Osteocyte (in vitro differentiated cells): ENCODE results near the gene SH3BP4. TPM values are rescaled to one million over a fixed set of nuclear protein-coding genes. Genes with fewer than 3 reads are reported as not detected.
"Not testable (repeated sequence)": the region's sequence is repeated elsewhere in the genome, so short reads cannot be mapped to it uniquely, and the experiment has no call there.

Source experiments
- DNase-seq: peaks from one replicate; pipeline ENCODE4 v3.0.0; 2021; ENCODE audit warnings: mixed read lengths; ENCODE audit not compliant: unreplicated experiment; ENCODE audit errors: extremely low spot score
- H3K27ac Mint-ChIP-seq: one replicate; pipeline ENCODE4 v1.8.0; 2021; ENCODE audit warnings: mild to moderate bottlenecking, mixed read lengths; ENCODE audit not compliant: unreplicated experiment
- H3K27me3 Mint-ChIP-seq: one replicate; pipeline ENCODE4 v1.8.0; 2021; ENCODE audit warnings: mixed read lengths; ENCODE audit not compliant: unreplicated experiment
- H3K36me3 Mint-ChIP-seq: one replicate; pipeline ENCODE4 v1.8.0; 2021; ENCODE audit warnings: mixed read lengths; ENCODE audit not compliant: unreplicated experiment
- H3K4me1 Mint-ChIP-seq: one replicate; pipeline ENCODE4 v1.8.0; 2021; ENCODE audit warnings: mixed read lengths; ENCODE audit not compliant: unreplicated experiment
- H3K4me3 Mint-ChIP-seq: one replicate; pipeline ENCODE4 v1.8.0; 2021; ENCODE audit warnings: mild to moderate bottlenecking, moderate library complexity, mixed read lengths; ENCODE audit not compliant: unreplicated experiment
- H3K9me3 Mint-ChIP-seq: one replicate; pipeline ENCODE4 v1.8.0; 2021; ENCODE audit warnings: mixed read lengths; ENCODE audit not compliant: unreplicated experiment
- CTCF ChIP-seq: fragments of 200-600 bp; sonication (generic); IDR thresholded peaks from 2 replicates; pipeline ENCODE4 v1.5.0; 2021; ENCODE audit warnings: antibody characterized with exemption, mild to moderate bottlenecking, moderate library complexity
- total RNA-seq: library from RNA; stranded (reverse); gene quantifications from 2 replicates; pipeline ENCODE4 v1.2.1, GENCODE V29; 2021

Gene SH3BP4
- total RNA-seq, 1 donor from 2014 or later: 60.1 TPM

- H3K4me3 Mint-ChIP-seq: no peak overlapping the region
- H3K9me3 Mint-ChIP-seq: peaks cover 5% of the 10 kb centered on the region
- DNase-seq: no peak
- TF ChIP-seq CTCF: no peak
- no peak overlapping the region for H3K27ac Mint-ChIP-seq
- peaks cover 15% of the 10 kb centered on the region for H3K36me3 Mint-ChIP-seq
- no peaks in the 10 kb centered on the region for H3K27me3 Mint-ChIP-seq
- H3K4me1 Mint-ChIP-seq: peaks cover 32% of the 10 kb centered on the region
These were observed 67.0 kb downstream of the SH3BP4 start for GRCh38 chr2:235018838-235019237.

- not testable (repeated sequence) for DNase-seq, H3K27me3 Mint-ChIP-seq, H3K4me3 Mint-ChIP-seq, H3K9me3 Mint-ChIP-seq
- peaks cover 45% of the 10 kb centered on the region for H3K4me1 Mint-ChIP-seq
- H3K27ac Mint-ChIP-seq: peak overlapping the region; percentile 47
- peaks cover 14% of the 10 kb centered on the region for H3K36me3 Mint-ChIP-seq
These were observed 68.3 kb downstream of the SH3BP4 start for GRCh38 chr2:235020141-235020540.

- no peak for TF ChIP-seq CTCF
- Mint-ChIP-seq H3K4me3 (no peak overlapping the region), H3K36me3 (peaks cover 5% of the 10 kb centered on the region), H3K9me3 (no peaks in the 10 kb centered on the region), H3K27me3 (no peaks in the 10 kb centered on the region), H3K4me1 (peaks cover 62% of the 10 kb centered on the region), H3K27ac (no peak overlapping the region)
- DNase-seq: no peak
These were observed 69.9 kb downstream of the SH3BP4 start for GRCh38 chr2:235021752-235022151.

- H3K27me3 Mint-ChIP-seq: no peaks in the 10 kb centered on the region
- TF ChIP-seq CTCF: no peak
- peak overlapping the region; percentile 70 for H3K27ac Mint-ChIP-seq
- H3K4me1 Mint-ChIP-seq: peaks cover 73% of the 10 kb centered on the region
- no peak for DNase-seq
- peaks cover 2% of the 10 kb centered on the region for H3K36me3 Mint-ChIP-seq
- no peak overlapping the region for H3K4me3 Mint-ChIP-seq
- no peaks in the 10 kb centered on the region for H3K9me3 Mint-ChIP-seq
These were observed 72.5 kb downstream of the SH3BP4 start for GRCh38 chr2:235024191-235024860.

- no peaks in the 10 kb centered on the region for H3K27me3 Mint-ChIP-seq
- H3K4me1 Mint-ChIP-seq: peaks cover 77% of the 10 kb centered on the region
- no peak for DNase-seq
- peak overlapping the region; percentile 96 for H3K27ac Mint-ChIP-seq
- no peaks in the 10 kb centered on the region for H3K9me3 Mint-ChIP-seq
- H3K36me3 Mint-ChIP-seq: peaks cover 2% of the 10 kb centered on the region
- no peak for TF ChIP-seq CTCF
- H3K4me3 Mint-ChIP-seq: no peak overlapping the region
These were observed 73.3 kb downstream of the SH3BP4 start for GRCh38 chr2:235024931-235025773.
